Measurements from ENCODE around the gene PRRG1.
A peak's percentile ranks its signal among the peaks of the same experiment; 100 is the strongest.
"Not testable (repeated sequence)": the region's sequence is repeated elsewhere in the genome, so short reads cannot be mapped to it uniquely, and the experiment has no call there.

PRRG1 gene

DNA sequence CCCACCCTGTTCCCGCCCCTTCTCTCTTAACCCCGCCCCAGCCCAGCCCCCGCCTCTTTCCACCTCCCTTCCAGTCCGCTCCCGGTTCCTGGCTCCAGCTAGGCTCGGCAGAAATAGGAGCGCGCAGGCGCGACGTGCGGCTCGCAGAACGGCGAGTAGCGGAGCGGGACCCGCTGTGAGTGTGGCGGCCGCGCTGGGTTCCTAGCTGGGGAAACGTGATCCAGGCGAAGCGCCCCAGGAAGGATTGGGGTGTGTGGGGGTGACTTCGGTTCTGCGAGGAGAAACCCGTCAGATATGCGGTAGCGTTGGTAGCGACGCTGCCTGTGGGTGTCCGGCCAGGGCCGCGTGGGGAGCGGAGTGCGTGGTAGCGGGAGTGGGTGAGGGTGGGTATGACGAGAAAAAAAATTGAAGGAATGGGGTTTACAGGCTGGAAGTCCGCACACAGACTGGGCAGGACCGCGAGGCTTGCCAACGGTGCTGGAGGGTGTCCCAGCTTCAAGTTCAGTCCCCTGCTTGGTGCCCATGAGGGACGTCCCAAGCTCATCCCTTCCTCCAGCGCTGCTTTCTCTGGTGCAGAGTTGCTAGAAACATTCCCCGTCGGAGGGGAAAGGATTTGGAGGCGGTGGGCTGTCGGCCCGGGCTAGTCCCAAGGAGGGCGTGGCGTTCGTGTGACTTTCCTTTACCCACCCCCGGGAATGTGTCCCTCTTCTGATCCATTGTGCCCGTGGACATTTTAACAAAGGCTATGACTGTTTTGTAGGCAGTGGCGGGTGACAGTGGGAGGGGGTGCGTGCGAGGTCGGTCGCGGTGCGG is at the start of gene PRRG1:
TSS of gene PRRG1 (plus strand) at position 144 of the 813 bp plus-strand sequence. CDS start 56,886 bp downstream, outside the sequence.
- DNase-seq: peak; percentile 44

DNA sequence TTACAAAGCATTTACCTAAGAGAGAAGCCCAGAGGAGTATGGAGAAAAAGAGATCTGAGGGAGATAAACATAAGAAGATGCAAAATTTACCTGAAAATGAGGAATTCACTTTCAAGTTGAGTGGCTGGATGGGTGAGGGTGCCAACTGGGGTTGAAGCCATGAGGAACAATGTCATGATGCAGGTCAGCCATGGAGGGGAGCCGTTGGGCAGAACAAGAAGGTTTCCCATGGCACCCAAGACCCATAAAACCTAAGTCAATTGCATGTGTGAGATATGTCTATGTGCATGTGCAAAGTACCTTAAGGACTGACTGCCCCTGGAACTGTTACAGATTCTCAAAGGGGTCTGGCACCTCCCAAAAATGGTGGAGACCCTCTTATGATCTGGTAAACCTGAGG is 46.6 kb upstream of the PRRG1 start:
- peak; percentile 10 for DNase-seq

DNA sequence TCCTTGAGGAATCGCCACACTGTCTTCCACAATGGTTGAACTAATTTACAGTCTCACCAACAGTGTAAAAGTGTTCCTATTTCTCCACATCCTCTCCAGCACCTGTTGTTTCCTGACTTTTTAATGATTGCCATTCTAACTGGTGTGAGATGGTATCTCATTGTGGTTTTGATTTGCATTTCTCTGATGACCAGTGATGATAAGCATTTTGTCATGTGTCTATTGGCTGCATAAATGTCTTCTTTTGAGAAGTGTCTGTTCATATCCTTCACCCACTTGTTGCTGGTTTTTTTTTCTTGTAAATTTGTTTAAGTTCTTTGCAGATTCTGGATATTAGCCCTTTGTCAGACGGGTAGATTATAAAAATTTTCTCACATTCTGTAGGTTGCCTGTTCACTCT is 43.9 kb upstream of the PRRG1 start:
- not testable (repeated sequence) for DNase-seq

DNA sequence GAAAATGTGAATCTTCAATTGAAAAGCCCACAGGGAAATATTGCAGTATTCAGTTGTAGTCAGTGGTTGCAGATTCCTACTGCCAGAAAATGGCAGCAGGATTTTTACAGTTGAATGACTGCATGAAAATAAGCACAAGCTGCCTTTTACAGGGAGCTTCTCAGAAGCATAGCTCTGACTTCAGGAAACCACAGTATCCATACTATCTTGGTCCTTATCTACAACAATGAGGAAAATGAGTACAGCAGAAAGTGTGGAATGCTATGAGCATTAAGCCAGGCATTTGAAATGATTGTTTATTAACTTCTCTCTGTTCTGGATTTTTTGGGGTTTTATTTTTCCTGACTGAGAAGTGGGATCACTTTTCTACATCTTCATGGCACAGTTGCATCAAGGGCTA is 34.6 kb upstream of the PRRG1 start:
- DNase-seq: no peak

DNA sequence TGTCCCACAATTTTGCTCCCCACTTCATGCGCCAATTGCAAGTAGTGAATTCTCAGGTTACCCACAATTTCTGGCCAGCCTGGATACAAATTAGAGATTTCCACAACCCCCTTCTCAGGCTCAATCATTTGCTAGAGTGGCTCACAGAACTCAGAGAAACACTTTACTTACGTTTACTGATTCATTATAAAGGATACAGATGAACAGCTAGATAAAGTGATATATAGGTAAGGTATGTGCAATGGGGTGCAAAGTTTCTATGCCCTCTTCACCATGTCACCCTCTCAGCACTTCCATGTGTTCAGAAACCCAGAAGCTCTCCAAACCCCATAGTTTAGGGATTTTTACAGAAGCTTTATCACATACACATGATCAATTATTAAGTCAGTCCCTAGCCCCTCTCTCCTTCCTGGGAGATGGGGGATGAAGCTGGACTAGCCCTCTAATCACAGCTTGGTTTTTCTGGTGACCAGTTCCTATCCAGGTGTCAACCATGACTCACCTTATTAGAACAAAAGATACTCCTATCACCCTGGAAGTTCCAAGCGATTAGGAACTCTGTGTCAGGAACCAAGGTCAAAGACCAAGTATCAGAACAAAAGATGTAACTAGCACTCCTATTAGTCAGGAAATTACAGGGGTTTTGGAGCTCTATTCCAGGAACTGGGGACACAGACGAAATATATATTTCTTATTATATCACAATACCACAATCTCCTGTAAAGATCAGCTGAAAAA is 33.5 kb upstream of the PRRG1 start:
- no peak for DNase-seq

DNA sequence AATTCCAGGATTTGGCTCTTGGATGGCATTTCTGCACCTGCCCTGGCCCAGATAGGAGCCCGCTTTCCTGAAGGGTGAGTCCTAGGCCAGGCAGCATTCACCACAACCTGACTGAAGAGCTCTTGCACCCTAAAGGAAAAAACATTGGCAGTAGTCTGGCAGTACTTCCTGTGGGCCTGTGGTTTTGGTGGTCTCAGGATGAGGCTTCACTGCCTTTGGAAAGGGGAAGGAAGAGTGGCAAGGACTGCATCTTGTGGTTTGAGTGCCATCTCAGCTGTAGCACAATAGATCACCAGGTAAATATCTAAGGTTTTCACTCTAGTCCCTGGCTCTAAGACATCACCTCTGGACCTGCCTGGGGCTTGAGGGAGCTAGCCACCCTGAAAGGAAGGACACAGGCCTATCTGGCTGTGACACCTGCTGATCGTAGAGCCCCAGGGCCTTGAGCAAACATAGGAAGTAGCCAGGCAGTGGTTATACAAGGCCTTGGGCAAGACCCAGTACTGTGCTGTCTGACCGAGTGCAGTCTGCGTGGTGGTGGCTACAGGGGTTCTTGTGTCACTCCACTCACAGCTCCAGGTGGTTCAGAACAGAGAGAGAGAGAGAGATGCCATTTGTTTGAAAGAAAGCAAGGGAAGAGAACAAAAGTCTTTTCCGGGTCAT is 28.5 kb upstream of the PRRG1 start:
- DNase-seq: peak; percentile 5

DNA sequence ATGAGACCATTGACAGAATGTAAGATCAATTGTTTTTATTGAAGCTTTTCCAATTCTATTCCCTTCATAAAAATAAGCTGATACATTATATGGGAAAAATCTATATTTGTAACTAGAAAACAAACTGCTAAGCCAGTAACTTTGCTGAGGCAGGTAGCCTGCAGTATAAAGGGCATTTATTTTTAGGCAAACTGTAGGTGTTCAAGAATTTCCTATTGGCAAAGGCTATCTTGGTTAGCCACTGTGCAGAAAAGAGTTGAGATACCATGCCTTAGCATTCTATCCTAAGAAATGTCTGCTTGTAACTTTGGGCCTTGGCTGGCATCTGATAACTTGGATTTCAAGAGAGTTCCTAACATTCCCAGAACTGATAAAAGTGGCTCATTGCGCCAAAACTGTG is 18.5 kb upstream of the PRRG1 start:
- no peak for DNase-seq

DNA sequence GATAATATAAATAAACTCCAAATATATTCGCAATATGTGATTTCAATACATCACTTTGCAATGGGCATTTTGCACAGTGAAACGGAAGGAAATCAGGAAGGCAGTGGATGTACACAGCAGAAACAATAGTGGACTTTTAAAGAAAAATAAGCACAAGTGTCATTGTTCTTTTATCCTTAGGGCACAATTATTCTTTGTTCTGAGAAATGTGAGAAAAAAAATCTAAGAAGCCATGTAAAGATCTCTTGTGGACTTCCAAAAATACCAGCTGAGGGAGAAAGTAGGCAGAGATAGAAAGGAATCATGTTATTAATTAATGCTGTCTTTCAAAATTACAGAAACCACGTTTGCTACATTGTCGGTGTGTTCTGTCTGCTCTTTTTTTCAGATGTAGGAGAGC is 17.6 kb upstream of the PRRG1 start:
- no peak for DNase-seq

DNA sequence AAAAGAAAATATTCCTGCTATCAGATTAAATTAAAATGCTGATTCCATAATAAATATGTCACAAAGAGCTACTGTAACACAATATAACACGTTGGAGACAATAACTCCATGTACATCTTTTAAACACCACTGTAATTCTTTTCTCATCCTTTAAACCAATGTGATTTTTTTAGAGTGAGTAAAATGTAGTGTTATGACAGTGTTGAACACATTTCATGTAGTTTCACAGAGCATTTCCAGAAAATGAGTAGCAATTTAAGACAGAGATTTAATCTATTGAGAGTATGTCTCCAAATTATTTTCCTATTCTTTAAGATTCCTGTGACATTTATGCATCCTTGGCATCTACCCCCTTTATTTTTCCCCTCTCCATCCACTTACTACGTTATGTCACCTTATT is 17.1 kb upstream of the PRRG1 start:
- DNase-seq: no peak

DNA sequence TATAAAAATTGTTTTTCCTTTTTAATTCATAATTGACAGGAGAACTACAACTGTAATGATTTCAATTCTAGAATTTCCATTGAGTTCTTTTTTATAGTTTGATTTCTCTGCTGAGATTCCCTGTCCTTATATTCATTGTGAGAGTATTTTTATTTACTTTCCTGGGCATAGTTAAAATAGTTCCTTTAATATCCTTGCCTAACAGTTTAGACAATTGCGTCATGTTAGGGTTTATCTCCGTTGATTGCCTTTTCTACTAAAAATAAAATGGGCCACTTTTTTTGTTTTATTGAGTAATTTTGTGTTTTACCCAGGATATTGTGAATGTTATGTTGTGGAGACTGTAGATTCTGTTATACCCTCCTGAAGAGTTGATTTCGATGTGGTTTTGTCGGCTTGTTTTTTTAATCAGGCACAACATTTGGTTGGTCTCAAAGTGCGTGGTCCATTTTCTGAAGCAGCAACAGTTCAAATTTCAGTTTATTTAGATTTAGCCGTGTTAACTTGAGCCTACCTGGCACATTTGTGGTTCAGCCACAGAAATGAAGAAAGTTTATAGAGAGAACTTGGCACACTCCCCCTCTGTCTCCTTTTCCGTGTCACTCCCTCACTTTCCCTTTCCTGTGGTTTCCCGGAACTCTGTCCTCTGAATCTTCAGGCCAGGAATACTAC is 16.0 kb upstream of the PRRG1 start:
- DNase-seq: no peak

DNA sequence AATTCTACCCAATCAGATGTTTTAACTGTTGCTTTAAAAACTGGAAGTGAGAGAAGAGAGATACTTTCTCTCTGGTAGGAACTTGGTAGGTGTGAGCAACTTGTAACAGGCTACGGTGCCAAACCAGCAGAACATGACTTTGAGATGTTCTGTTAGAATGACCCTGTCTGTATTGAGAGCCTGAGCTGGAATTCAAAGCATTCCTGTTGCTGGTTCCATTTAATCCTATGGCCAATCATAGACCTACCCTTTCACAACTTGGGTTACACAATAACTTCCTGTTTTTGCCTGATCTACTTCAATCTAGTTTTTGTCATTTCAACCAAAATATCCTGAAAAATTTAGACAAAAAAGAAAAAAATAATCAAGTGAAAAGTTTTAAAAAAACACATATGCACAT is 1.7 kb upstream of the PRRG1 start:
- peak; percentile 4 for DNase-seq

DNA sequence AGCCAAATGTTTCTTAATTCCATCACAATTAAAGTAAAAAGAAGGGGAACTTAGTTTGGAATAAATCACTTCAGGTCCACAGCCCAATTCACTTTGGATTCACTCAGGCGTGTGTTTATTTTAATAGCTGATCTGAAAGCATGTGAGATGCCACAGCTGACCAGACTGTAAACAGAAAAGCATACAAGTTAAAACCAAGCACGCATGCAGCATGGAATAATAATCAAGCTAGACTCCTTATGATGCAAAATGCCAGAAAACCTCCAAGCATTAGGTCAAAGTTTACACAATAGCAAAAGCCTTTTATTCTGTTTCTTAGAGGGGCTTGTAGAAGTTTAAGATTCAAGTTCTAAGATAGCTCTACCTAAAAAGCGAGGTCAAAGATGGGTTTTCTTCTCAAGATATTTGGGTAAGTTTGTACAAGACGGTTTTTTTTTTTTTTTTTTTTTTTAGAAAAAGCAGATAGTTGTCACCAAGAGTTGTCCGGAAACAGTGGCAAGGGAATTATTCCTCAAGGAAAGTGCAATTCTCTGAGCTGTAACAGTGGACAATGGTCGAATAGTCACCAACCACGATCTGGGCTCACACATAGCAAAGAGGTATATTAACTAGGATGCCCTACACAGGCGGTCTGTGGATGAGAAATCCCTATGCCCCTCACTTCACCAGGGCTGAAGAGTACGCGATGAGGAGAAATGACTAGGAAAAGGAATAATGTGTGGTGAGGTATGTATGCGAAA is 763 bp upstream of the PRRG1 start:
- DNase-seq: no peak

DNA sequence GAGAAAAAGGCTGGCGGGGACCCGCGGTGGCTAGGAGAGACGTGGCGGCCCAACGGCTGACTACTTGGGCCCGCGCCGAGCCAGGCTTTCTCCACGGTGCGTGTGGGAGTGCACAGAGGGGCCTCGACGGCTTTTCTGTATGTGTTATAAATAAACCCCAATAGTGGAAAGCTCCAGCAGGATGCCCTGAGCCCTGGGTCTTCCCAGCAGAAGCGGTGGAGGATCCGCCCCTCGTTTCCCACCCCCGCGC is 268 bp upstream of the PRRG1 start:
- DNase-seq: no peak

DNA sequence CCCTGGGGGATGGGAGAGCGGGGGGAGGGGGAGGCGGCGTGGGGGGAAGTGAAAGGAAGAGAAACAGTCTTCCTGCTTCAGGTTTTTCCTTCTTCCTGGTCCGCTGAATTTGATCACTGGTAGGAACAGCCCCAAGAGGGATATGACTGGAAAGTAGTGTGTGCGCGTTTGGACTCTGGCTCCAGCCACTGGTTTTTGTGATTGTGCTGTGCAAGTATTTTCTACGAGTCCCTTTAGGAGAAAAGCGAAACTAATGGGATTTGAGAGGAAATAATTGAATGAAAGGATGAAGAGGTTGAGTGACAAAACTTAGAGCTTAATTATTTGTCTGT is 836 bp downstream of the PRRG1 start:
- DNase-seq: no peak

DNA sequence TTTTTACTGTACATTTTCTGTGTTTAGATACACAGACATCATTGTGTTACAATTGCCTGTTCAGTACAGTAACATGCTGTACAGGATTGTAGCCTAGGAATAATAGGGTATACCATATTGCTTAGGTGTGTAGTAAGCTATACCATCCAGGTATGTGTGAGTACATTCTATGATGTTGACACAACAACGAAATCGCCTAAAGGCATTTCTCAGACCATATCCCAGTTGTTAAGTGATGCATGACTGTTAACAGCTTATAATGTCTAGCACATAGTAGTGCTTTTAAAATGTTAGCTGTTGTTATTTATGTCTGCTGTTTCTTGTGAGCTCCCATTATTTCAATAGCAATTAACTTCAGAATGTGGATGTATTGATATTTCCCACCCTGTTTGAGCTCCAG is 4.5 kb downstream of the PRRG1 start:
- DNase-seq: no peak

DNA sequence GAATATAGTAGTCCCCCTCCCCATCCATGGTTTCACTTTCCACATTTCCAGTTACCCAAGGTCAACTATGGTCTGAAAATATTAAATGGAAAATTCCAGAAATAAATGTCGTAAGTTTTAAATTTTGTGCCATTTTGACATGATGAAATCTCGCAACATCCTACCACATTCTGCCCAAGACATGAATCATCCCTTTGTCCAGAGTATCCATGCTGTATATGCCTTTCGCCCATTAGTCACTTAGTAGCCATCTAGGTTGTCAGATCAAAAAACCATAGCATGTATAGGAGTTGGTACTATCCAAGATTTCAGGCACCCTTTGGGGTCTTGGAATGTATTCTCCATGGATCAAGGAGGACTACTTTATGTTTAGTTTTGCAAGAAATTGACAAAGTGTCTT is 8.3 kb downstream of the PRRG1 start:
- DNase-seq: no peak

DNA sequence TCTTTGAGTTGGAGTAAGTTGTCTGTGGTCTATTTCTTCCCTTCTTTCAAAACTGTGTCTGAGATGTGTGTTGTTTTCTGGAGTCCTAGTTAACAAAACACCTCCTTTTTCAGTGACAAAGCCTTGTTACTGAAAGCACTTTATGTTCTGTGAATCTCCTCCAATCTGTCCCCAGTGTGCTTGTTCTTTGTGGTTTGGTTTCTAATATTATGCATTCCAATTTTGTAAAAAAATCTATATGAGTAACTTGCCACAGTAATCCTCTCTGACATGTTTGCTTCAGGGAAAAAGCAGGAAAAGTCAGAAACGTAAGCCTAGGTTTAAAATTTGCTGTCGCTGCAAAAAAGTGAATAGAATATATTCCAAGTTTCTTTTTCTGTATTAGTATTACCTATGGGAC is 12.4 kb downstream of the PRRG1 start:
- no peak for DNase-seq

DNA sequence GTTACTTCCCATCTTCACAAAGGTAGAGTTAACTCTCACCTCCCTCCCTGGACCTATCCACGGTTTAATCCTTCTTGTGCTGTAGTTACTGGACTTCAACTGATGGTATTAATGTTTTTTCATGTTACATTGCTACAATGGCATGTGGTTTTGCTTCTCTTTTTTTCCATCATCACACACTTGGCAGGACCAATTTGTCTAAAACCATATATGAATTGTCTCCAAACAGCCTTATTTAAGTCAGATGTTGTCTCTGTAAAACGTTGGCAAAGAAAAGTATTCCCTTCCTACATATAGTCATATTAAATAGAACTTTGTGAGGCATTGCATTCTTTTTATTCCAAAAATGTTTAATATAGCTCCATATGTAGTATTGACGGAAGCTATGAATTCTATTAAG is 15.5 kb downstream of the PRRG1 start:
- DNase-seq: no peak

DNA sequence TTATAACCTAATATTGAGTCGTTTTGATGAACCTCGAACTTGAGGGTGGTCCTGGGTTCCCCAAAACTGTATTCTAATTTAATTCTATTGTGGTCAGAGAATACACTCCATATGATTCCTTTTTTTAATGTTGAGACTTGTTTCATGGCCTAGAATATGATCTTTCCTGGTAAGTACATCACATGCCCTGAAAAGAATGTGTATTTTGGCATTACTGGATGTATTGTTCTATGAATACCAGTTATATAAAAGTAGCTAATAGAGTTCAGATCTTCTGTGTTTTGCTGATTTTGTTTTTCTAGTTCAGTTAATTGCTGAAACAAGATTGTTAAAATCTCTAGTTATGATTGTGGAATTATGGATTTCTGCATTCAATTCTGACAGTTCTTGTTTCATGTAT is 18.8 kb downstream of the PRRG1 start:
- DNase-seq: no peak

DNA sequence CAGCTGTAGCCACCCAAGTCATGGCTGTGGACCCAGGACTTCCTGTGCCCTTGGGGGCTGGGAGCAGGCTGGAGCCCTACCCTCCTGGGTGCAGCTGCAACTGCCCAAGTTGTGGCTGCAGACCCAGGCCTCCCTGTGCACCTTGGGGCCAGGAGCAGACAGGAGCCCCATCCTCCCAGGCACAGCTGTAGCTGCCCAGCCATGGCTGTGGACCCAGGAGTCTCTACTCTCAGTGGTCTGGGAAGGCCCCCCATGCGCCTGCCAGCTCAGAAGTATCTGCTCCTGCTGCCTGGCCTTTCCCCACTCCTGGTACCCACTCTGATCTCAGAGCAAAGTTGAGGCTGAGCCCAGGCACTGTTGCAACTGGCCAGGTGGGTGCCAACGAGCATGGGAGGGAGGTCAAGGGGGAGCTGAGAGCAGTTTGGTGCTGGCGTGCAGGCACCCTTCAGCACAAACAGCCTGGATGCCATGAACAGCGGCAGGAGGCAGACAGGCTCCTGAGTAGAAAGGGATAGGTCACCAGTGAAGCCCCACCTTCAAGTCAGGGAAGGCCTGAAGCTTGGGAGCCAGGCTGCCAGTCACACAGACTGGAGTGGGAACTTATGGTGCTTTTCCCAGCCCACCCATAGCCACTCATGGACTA is 21.5 kb downstream of the PRRG1 start:
- no peak for DNase-seq

DNA sequence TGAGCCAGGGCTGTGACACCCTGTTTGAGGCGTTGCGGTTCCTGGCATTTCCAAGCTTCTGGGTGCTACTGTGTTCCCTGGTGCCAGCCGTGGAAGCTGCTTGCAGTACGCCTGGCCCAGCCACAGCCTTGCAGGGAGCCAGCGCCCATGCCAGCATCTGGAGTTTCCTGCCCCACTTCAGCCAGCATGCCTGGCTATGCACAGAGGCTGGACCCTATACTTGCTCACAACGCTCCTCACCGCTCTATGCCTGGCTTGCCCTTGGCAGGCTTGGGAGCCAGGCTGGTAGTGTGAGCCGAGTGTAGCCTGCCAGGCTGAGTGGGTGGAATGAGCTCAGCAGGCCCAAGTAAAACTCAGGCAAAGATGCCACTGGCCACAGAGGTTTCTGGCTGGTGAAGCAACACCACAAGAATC is 22.4 kb downstream of the PRRG1 start:
- no peak for DNase-seq

DNA sequence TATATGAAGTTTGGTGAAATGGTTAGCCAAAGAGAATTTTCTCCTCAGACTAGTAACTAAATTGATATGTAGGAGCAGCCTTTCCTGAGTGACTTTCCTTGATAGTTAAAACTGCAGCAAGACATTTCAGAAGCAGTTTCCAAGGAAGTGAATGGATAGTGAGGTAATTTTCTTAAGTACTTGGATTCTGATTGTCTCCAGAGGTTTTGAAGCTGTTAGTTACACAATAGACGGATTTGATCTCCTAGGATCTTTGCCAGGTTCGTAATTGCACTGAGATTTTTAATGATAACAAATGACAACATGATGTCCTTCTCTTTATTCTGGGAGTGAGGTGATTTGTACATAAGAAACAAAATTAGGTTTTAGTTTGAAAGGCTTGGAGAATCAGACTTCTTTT is 29.2 kb downstream of the PRRG1 start:
- no peak for DNase-seq

DNA sequence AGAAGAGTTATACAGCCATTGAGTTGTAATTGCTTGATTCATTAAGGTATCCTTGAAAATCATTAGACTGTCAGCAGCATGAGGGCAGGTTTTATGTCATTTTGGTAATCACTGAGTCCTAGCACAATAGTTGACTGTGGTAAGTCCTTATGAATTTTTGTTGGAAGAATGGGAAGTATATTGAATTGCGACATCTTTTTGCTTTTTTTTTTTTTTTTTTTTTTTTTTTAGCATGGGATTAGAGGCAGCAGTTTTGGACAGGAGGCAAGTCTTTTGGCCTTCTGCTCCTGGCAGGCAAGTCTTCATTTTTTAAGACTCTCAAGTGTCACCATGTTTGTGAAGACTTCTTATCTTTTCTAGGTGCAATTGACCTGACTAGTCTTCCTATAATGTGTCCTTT is 29.7 kb downstream of the PRRG1 start:
- no peak for DNase-seq
